ENCODE data around the gene CDH2. TPM values are rescaled to one million over a fixed set of nuclear protein-coding genes. Genes with fewer than 3 reads are reported as not detected.

CDH2 gene
- total and polyA plus RNA-seq, 3 experiments from 2014 or later, result 0.23 TPM; not detected in 2

- no peaks in the 10 kb centered on the region for H3K27me3 ChIP-seq (ENCODE audit: insufficient read depth, low read length, poor library complexity, severe bottlenecking)
- H3K4me1 ChIP-seq (ENCODE audit: insufficient read depth, low read length), result no peaks in the 10 kb centered on the region
- H3K27me3 Mint-ChIP-seq, result no peaks in the 10 kb centered on the region
- POLR2A ChIA-PET, result no interaction called here
- no peaks in the 10 kb centered on the region for H3K4me1 Mint-ChIP-seq
- no peaks in the 10 kb centered on the region for H3K9me3 ChIP-seq (ENCODE audit: low read length)
- no peak overlapping the region for H3K4me3 ChIP-seq (ENCODE audit: low read length)
- no peak for DNase-seq
- H3K27ac Mint-ChIP-seq, result no peak overlapping the region
- H3K36me3 ChIP-seq (ENCODE audit: insufficient read depth, low read length), result no peaks in the 10 kb centered on the region
- H3K4me3 Mint-ChIP-seq, result no peak overlapping the region
- CTCF ChIA-PET, result no interaction called here
- H3K9me3 Mint-ChIP-seq, result peaks cover 1 to 50% (median 5%) of the 10 kb centered on the region in 5 donors
- H3K36me3 Mint-ChIP-seq, result no peaks in the 10 kb centered on the region
- no peak overlapping the region for H3K27ac ChIP-seq (ENCODE audit: low read depth, low read length)
These were observed 208.8 kb downstream of the CDH2 start for GRCh38 chr18:27967913-27968824.

GRCh38 chr18:27966881-27967280 is 210.0 kb downstream of the CDH2 start:
- no peaks in the 10 kb centered on the region for H3K9me3 ChIP-seq (ENCODE audit: low read length)
- Mint-ChIP-seq H3K27me3 (no peaks in the 10 kb centered on the region), H3K36me3 (no peaks in the 10 kb centered on the region), H3K4me3 (no peak overlapping the region), H3K27ac (no peak overlapping the region), H3K9me3 (peaks cover 0 to 48% (median 5%) of the 10 kb centered on the region in 5 donors), H3K4me1 (no peaks in the 10 kb centered on the region)
- H3K27ac ChIP-seq (ENCODE audit: low read depth, low read length), result no peak overlapping the region
- H3K4me1 ChIP-seq (ENCODE audit: insufficient read depth, low read length), result no peaks in the 10 kb centered on the region
- ChIA-PET CTCF (no interaction called here), POLR2A (no interaction called here)
- no peaks in the 10 kb centered on the region for H3K27me3 ChIP-seq (ENCODE audit: insufficient read depth, low read length, poor library complexity, severe bottlenecking)
- H3K4me3 ChIP-seq (ENCODE audit: low read length), result no peak overlapping the region
- no peak for DNase-seq
- no peaks in the 10 kb centered on the region for H3K36me3 ChIP-seq (ENCODE audit: insufficient read depth, low read length)

DNA sequence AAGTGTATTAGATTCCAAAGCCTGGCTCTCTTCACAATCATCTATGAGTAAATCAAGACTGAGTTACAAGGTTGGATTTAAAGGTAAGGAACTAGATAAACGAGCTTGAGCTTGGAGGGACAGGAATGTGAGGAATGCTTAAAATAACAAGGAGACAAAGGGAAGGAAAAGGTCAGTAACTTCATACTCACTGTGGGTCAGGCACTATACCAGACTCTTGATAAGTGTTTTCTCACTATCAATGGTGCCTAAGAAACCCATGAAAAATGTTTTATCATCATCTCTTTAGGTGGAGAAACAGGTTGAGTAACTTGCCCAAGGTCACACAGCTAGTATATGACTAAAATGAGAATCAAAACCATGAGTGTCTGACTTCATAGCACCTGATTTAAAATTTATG is 212.1 kb downstream of the CDH2 start:
- H3K4me1 Mint-ChIP-seq, result no peaks in the 10 kb centered on the region
- no peaks in the 10 kb centered on the region for H3K36me3 ChIP-seq (ENCODE audit: insufficient read depth, low read length)
- H3K27ac Mint-ChIP-seq, result no peak overlapping the region
- CTCF ChIA-PET, result no interaction called here
- no peak overlapping the region for H3K27ac ChIP-seq (ENCODE audit: low read depth, low read length)
- H3K4me3 ChIP-seq (ENCODE audit: low read length), result no peak overlapping the region
- no peaks in the 10 kb centered on the region for H3K9me3 ChIP-seq (ENCODE audit: low read length)
- no peaks in the 10 kb centered on the region for H3K27me3 ChIP-seq (ENCODE audit: insufficient read depth, low read length, poor library complexity, severe bottlenecking)
- H3K9me3 Mint-ChIP-seq, result peaks cover 0 to 49% (median 5%) of the 10 kb centered on the region in 5 donors
- no peak for DNase-seq
- POLR2A ChIA-PET, result no interaction called here
- H3K27me3 Mint-ChIP-seq, result no peaks in the 10 kb centered on the region
- no peaks in the 10 kb centered on the region for H3K36me3 Mint-ChIP-seq
- H3K4me1 ChIP-seq (ENCODE audit: insufficient read depth, low read length), result no peaks in the 10 kb centered on the region
- no peak overlapping the region for H3K4me3 Mint-ChIP-seq

DNA sequence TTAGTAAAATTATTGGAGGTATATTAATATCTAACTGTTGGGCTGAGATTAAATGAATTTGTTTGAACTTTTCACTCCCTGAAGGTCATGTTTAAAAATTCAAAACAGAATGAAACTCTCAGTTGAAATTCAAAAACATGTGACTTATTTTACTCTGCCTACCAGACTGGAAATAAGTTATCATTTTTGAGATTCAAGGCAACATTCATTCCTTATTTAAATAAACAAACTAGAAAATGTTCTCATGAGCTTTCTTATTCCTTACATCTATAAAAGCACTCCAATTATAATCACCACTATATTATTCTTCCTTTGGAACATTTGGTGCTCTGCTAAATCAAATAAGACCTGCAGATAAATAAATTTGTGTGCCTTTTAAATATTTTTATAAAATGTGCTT is 217.8 kb downstream of the CDH2 start:
- Histone ChIP-seq H3K4me3 (ENCODE audit: low read length) (no peak overlapping the region), H3K9me3 (ENCODE audit: low read length) (no peaks in the 10 kb centered on the region), H3K36me3 (ENCODE audit: insufficient read depth, low read length) (no peaks in the 10 kb centered on the region), H3K27ac (ENCODE audit: low read depth, low read length) (no peak overlapping the region), H3K27me3 (ENCODE audit: insufficient read depth, low read length, poor library complexity, severe bottlenecking) (no peaks in the 10 kb centered on the region), H3K4me1 (ENCODE audit: insufficient read depth, low read length) (no peaks in the 10 kb centered on the region)
- ChIA-PET POLR2A (no interaction called here), CTCF (no interaction called here)
- Mint-ChIP-seq H3K27ac (no peak overlapping the region), H3K9me3 (peaks cover 0 to 29% (median 6%) of the 10 kb centered on the region in 5 donors), H3K4me1 (no peaks in the 10 kb centered on the region), H3K4me3 (no peak overlapping the region), H3K36me3 (no peaks in the 10 kb centered on the region), H3K27me3 (no peaks in the 10 kb centered on the region)
- no peak for DNase-seq

GRCh38 chr18:27956001-27956640 is 220.8 kb downstream of the CDH2 start:
- ChIA-PET CTCF (no interaction called here), POLR2A (no interaction called here)
- Histone ChIP-seq H3K36me3 (ENCODE audit: insufficient read depth, low read length) (no peaks in the 10 kb centered on the region), H3K4me1 (ENCODE audit: insufficient read depth, low read length) (no peaks in the 10 kb centered on the region), H3K27me3 (ENCODE audit: insufficient read depth, low read length, poor library complexity, severe bottlenecking) (no peaks in the 10 kb centered on the region), H3K4me3 (ENCODE audit: low read length) (no peak overlapping the region), H3K27ac (ENCODE audit: low read depth, low read length) (no peak overlapping the region), H3K9me3 (ENCODE audit: low read length) (no peaks in the 10 kb centered on the region)
- Mint-ChIP-seq H3K27me3 (no peaks in the 10 kb centered on the region), H3K4me3 (no peak overlapping the region), H3K4me1 (no peaks in the 10 kb centered on the region), H3K9me3 (peaks cover 0 to 19% (median 6%) of the 10 kb centered on the region in 5 donors), H3K27ac (no peak overlapping the region), H3K36me3 (peaks cover 0 to 2% (median 0%) of the 10 kb centered on the region in 3 donors)
- DNase-seq, result no peak

- H3K4me3 ChIP-seq (ENCODE audit: low read length), result no peak overlapping the region
- H3K27ac ChIP-seq (ENCODE audit: low read depth, low read length), result no peak overlapping the region
- Mint-ChIP-seq H3K4me3 (no peak overlapping the region), H3K27me3 (no peaks in the 10 kb centered on the region), H3K9me3 (peaks cover 0 to 20% (median 6%) of the 10 kb centered on the region in 5 donors), H3K4me1 (no peaks in the 10 kb centered on the region), H3K27ac (no peak overlapping the region), H3K36me3 (peaks cover 0 to 2% (median 0%) of the 10 kb centered on the region in 3 donors)
- no peaks in the 10 kb centered on the region for H3K4me1 ChIP-seq (ENCODE audit: insufficient read depth, low read length)
- no peaks in the 10 kb centered on the region for H3K36me3 ChIP-seq (ENCODE audit: insufficient read depth, low read length)
- no peaks in the 10 kb centered on the region for H3K27me3 ChIP-seq (ENCODE audit: insufficient read depth, low read length, poor library complexity, severe bottlenecking)
- DNase-seq, result no peak
- ChIA-PET CTCF (no interaction called here), POLR2A (no interaction called here)
- no peaks in the 10 kb centered on the region for H3K9me3 ChIP-seq (ENCODE audit: low read length)
These were observed 222.7 kb downstream of the CDH2 start for GRCh38 chr18:27954226-27954625.

DNA sequence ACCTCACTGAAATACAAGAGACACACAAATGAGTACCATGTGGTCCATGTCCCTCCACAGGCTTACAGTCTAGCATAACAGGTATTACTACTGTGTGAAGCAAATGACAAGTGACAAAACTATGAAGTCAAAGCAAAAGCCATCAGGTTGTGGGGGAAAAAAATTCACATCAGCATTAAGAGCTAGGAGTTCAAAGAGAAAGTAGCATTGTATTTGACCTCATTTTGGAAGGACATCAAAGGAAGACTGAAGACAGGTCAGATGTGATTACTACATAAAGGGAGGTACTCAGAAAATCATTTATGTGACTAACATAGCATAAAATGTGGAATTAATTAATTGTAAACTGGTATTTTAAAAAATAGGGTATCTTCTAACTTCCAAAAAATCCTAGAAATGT is 224.2 kb downstream of the CDH2 start:
- peaks cover 0 to 2% (median 0%) of the 10 kb centered on the region in 3 donors for H3K36me3 Mint-ChIP-seq
- Histone ChIP-seq H3K9me3 (ENCODE audit: low read length) (no peaks in the 10 kb centered on the region), H3K4me1 (ENCODE audit: insufficient read depth, low read length) (no peaks in the 10 kb centered on the region), H3K36me3 (ENCODE audit: insufficient read depth, low read length) (no peaks in the 10 kb centered on the region), H3K27ac (ENCODE audit: low read depth, low read length) (no peak overlapping the region), H3K4me3 (ENCODE audit: low read length) (no peak overlapping the region), H3K27me3 (ENCODE audit: insufficient read depth, low read length, poor library complexity, severe bottlenecking) (no peaks in the 10 kb centered on the region)
- no peaks in the 10 kb centered on the region for H3K27me3 Mint-ChIP-seq
- ChIA-PET CTCF (no interaction called here), POLR2A (no interaction called here)
- H3K4me3 Mint-ChIP-seq, result no peak overlapping the region
- H3K9me3 Mint-ChIP-seq, result peaks cover 0 to 20% (median 6%) of the 10 kb centered on the region in 5 donors
- no peak for DNase-seq
- H3K27ac Mint-ChIP-seq, result no peak overlapping the region
- H3K4me1 Mint-ChIP-seq, result no peaks in the 10 kb centered on the region

GRCh38 chr18:27950648-27951228 is 226.2 kb downstream of the CDH2 start:
- H3K27ac Mint-ChIP-seq, result no peak overlapping the region
- no peaks in the 10 kb centered on the region for H3K4me1 Mint-ChIP-seq
- no peak overlapping the region for H3K4me3 Mint-ChIP-seq
- ChIA-PET CTCF (no interaction called here), POLR2A (no interaction called here)
- H3K9me3 Mint-ChIP-seq, result peaks cover 0 to 27% (median 6%) of the 10 kb centered on the region in 5 donors
- Histone ChIP-seq H3K4me1 (ENCODE audit: insufficient read depth, low read length) (no peaks in the 10 kb centered on the region), H3K9me3 (ENCODE audit: low read length) (no peaks in the 10 kb centered on the region), H3K4me3 (ENCODE audit: low read length) (no peak overlapping the region), H3K27me3 (ENCODE audit: insufficient read depth, low read length, poor library complexity, severe bottlenecking) (no peaks in the 10 kb centered on the region), H3K27ac (ENCODE audit: low read depth, low read length) (no peak overlapping the region), H3K36me3 (ENCODE audit: insufficient read depth, low read length) (no peaks in the 10 kb centered on the region)
- no peaks in the 10 kb centered on the region for H3K27me3 Mint-ChIP-seq
- DNase-seq, result no peak
- peaks cover 0 to 2% (median 0%) of the 10 kb centered on the region in 3 donors for H3K36me3 Mint-ChIP-seq

All from CD8-positive, alpha-beta memory T cell (primary cell).